ENCODE measurements around the gene ZNF296.

Gene ZNF296

GRCh38 chr19:45069056-45069455 lies 7.2 kb downstream of the ZNF296 start:
- Histone ChIP-seq H3K4me1 (ENCODE audit: control insufficient read depth, insufficient read depth, low read length) (no peaks in the 10 kb centered on the region), H3K27me3 (ENCODE audit: control insufficient read depth, insufficient read depth, low read length) (no peaks in the 10 kb centered on the region), H3K9me3 (ENCODE audit: control insufficient read depth, insufficient read depth, low read length) (no peaks in the 10 kb centered on the region), H3K36me3 (ENCODE audit: control insufficient read depth, insufficient read depth, low read length) (peaks cover 65% of the 10 kb centered on the region), H3K4me3 (ENCODE audit: low read depth, low read length) (no peak overlapping the region), H3K27ac (ENCODE audit: low read depth, low read length) (no peak overlapping the region), H3K9ac (ENCODE audit: low read depth, low read length) (no peak overlapping the region)

DNA sequence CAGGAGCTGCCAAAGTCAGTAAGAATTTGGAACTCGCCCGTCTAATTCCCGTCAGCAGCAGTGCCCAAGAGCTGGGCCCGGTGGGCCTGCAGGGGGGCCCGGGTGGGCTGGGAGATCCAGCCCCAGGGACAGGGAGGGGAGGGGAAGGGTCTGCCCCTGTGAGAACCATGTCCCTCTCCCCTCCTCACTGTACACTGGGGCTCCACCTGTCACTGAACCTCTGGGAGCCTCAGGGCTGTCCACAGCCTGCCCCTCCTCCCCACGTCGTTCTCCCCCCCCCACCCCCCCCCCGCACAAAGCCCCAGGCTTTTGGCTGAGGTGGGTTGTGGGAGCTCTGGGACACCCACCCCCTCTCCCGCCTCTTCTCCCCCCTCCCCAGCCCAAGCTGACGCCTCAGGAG lies 8.2 kb downstream of the ZNF296 start:
- H3K36me3 ChIP-seq (ENCODE audit: control insufficient read depth, insufficient read depth, low read length) = peaks cover 74% of the 10 kb centered on the region

GRCh38 chr19:45066921-45067661 lies 9.2 kb downstream of the ZNF296 start:
- peaks cover 74% of the 10 kb centered on the region for H3K36me3 ChIP-seq (ENCODE audit: control insufficient read depth, insufficient read depth, low read length)
- no peak overlapping the region for H3K9ac ChIP-seq (ENCODE audit: low read depth, low read length)
- no peak overlapping the region for H3K27ac ChIP-seq (ENCODE audit: low read depth, low read length)

More for the DNA sequence above, 8.2 kb downstream of the ZNF296 start:
- H3K9ac ChIP-seq (ENCODE audit: low read depth, low read length) = no peak overlapping the region
- H3K4me3 ChIP-seq (ENCODE audit: low read depth, low read length) = no peak overlapping the region
- H3K27me3 ChIP-seq (ENCODE audit: control insufficient read depth, insufficient read depth, low read length) = no peaks in the 10 kb centered on the region
- H3K9me3 ChIP-seq (ENCODE audit: control insufficient read depth, insufficient read depth, low read length) = no peaks in the 10 kb centered on the region
- no peaks in the 10 kb centered on the region for H3K4me1 ChIP-seq (ENCODE audit: control insufficient read depth, insufficient read depth, low read length)
- H3K27ac ChIP-seq (ENCODE audit: low read depth, low read length) = no peak overlapping the region

DNA sequence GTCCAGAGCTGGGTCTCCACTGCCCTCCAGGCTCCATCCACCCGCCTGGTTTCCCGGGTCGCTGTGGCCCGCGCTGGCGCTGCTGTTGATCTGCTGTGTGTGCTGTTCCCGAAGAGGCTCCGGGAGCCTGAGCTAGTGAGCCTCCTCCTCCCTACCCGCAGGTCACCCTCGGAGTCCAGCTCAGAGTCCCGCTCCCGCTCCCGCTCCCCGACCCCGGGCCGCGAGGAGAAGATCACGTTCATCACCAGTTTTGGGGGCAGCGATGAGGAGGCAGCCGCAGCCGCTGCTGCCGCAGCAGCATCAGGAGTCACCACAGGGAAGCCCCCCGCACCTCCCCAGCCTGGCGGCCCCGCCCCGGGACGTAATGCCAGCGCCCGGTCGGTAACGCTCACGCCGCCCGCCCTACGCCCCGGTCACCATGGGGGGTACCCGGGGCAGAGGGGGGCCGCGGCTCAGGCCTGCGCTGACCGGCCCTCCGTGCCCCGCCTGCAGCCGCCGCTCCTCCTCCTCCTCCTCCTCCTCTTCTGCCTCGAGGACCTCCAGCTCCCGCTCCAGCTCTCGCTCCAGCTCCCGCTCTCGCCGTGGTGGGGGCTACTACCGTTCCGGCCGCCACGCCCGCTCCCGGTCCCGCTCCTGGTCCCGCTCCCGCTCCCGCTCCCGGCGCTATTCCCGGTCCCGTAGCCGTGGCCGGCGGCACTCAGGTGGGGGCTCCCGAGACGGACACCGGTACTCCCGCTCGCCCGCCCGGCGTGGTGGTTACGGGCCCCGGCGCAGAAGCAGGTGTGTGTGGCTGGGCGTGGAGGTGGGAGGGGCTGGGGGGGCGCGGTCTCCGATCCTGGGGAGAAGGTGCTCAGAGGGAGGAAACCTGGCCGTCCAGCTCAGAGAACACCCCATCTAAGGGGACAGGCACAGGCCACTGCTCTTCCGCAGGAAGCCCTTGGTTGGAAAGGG lies 12.2 kb downstream of the ZNF296 start:
- no peaks in the 10 kb centered on the region for H3K27me3 ChIP-seq (ENCODE audit: control insufficient read depth, insufficient read depth, low read length)
- H3K9ac ChIP-seq (ENCODE audit: low read depth, low read length) = no peak overlapping the region; the same call in 1 of the 2 replicates
- peaks cover 73% of the 10 kb centered on the region for H3K36me3 ChIP-seq (ENCODE audit: control insufficient read depth, insufficient read depth, low read length)
- H3K4me3 ChIP-seq (ENCODE audit: low read depth, low read length) = no peak overlapping the region
- H3K9me3 ChIP-seq (ENCODE audit: control insufficient read depth, insufficient read depth, low read length) = no peaks in the 10 kb centered on the region
- peaks cover 2% of the 10 kb centered on the region; the same call in 1 of the 2 replicates for H3K4me1 ChIP-seq (ENCODE audit: control insufficient read depth, insufficient read depth, low read length)
- H3K27ac ChIP-seq (ENCODE audit: low read depth, low read length) = no peak overlapping the region

More at GRCh38 chr19:45066921-45067661, 9.2 kb downstream of the ZNF296 start:
- Histone ChIP-seq H3K4me3 (ENCODE audit: low read depth, low read length) (no peak overlapping the region), H3K9me3 (ENCODE audit: control insufficient read depth, insufficient read depth, low read length) (no peaks in the 10 kb centered on the region), H3K27me3 (ENCODE audit: control insufficient read depth, insufficient read depth, low read length) (no peaks in the 10 kb centered on the region), H3K4me1 (ENCODE audit: control insufficient read depth, insufficient read depth, low read length) (no peaks in the 10 kb centered on the region)

DNA sequence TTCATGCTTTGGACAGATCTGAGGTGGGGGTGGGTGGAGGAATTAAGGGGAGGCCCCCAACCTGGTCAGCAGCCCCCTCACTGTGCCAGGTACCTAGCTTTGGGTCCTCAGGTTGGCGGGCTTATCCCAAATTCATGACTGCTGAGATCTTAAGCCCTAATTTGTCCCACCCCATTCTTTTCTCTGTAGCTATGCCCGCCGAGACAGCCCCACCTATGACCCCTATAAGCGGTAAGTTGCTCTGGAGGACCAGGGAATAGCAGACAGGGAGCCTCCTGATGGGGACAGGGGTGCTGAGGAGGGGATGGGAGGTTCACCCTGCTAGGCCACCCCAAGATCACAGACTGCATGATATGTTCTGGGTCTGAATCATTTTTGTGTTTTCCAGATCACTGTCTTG lies 14.3 kb downstream of the ZNF296 start:
- Histone ChIP-seq H3K9me3 (ENCODE audit: control insufficient read depth, insufficient read depth, low read length) (no peaks in the 10 kb centered on the region), H3K4me1 (ENCODE audit: control insufficient read depth, insufficient read depth, low read length) (peaks cover 2% of the 10 kb centered on the region; the same call in 1 of the 2 replicates), H3K9ac (ENCODE audit: low read depth, low read length) (no peak overlapping the region), H3K4me3 (ENCODE audit: low read depth, low read length) (no peak overlapping the region), H3K27me3 (ENCODE audit: control insufficient read depth, insufficient read depth, low read length) (no peaks in the 10 kb centered on the region), H3K36me3 (ENCODE audit: control insufficient read depth, insufficient read depth, low read length) (peaks cover 85% of the 10 kb centered on the region), H3K27ac (ENCODE audit: low read depth, low read length) (no peak overlapping the region)

DNA sequence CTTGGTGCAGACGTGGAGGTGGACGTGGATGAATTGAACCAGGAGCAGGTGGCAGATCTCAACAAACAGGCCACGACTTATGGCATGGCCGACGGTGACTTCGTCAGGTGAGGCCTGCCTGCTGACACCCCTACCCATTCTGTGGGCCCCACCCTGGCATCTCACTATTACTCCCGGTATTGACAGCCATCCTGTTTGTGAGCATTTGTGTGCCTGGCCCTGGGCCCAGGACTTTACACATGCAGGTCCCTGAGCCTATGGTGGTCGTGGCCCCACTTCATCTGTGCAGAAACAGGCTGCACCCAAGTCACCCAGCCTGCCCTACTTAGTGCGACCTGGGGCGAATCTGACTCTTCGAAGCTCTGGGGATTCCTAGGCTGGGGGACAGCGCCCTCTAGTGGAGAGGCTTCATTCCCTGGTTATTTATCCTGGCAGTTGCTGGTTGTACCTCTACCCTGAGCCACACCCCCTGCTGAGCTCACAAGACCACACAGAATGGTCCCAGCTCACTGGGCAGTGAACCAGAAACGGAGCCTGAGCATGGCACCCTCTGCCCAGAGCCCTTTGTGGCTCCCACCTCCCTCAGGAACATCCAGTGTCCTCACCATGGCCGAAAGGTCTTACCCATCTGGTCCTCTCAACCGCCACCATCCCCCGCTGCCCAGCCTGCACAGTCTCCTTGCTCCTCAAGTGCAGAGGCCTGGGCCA lies 16.9 kb downstream of the ZNF296 start:
- Histone ChIP-seq H3K27ac (ENCODE audit: low read depth, low read length) (no peak overlapping the region), H3K4me3 (ENCODE audit: low read depth, low read length) (no peak overlapping the region), H3K9ac (ENCODE audit: low read depth, low read length) (no peak overlapping the region), H3K4me1 (ENCODE audit: control insufficient read depth, insufficient read depth, low read length) (peaks cover 2% of the 10 kb centered on the region; the same call in 1 of the 2 replicates), H3K27me3 (ENCODE audit: control insufficient read depth, insufficient read depth, low read length) (no peaks in the 10 kb centered on the region), H3K9me3 (ENCODE audit: control insufficient read depth, insufficient read depth, low read length) (no peaks in the 10 kb centered on the region), H3K36me3 (ENCODE audit: control insufficient read depth, insufficient read depth, low read length) (peaks cover 90% of the 10 kb centered on the region)

DNA sequence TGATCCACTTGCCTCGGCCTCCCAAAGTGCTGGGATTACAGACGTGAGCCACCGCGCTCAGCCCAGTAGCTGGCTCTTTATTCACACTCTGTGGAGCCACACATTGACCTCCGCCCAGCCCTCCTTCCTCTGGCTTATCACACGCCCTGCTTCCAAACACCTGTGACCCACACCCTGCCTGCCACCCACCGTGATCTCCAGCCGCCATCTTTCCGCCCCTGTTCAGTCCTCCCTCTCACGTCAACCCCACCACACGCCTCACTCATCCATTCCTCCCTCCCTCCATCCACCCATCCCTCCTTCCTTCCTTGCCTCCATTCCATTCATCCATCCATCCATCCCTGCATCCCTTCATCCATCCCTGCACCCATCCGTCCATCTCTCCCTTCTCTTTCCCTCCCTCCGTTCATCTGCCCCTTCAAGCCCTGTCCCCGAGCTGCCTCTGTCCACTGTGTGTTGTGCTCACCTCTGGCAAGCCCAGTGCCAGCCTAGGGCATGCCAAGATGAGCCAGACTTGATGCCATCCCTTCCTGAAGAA lies 17.6 kb downstream of the ZNF296 start:
- Histone ChIP-seq H3K4me1 (ENCODE audit: control insufficient read depth, insufficient read depth, low read length) (peaks cover 2% of the 10 kb centered on the region; the same call in 1 of the 2 replicates), H3K36me3 (ENCODE audit: control insufficient read depth, insufficient read depth, low read length) (peaks cover 90% of the 10 kb centered on the region), H3K4me3 (ENCODE audit: low read depth, low read length) (no peak overlapping the region), H3K27ac (ENCODE audit: low read depth, low read length) (no peak overlapping the region), H3K9ac (ENCODE audit: low read depth, low read length) (no peak overlapping the region), H3K27me3 (ENCODE audit: control insufficient read depth, insufficient read depth, low read length) (no peaks in the 10 kb centered on the region), H3K9me3 (ENCODE audit: control insufficient read depth, insufficient read depth, low read length) (no peaks in the 10 kb centered on the region)

DNA sequence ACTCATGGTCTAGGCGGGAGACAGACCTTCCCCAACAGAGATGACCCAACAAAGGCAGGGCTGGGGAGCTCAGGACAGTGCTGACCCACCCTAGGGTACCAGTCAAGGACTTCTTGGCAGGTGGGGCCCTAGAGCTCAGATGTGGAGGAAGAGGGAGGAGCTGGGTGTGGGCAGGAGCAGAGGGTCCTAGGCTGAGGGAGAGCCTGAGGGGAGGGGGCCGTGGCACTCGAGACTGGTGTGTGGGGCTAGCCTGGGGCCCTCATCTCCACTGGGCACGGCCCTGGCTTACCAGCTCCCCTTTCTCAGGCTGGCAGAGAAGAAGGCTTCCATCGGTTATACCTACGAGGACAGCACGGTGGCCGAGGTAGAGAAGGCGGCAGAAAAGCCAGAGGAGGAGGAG lies 18.8 kb downstream of the ZNF296 start:
- peaks cover 88% of the 10 kb centered on the region for H3K36me3 ChIP-seq (ENCODE audit: control insufficient read depth, insufficient read depth, low read length)
- H3K9ac ChIP-seq (ENCODE audit: low read depth, low read length) = no peak overlapping the region
- H3K4me1 ChIP-seq (ENCODE audit: control insufficient read depth, insufficient read depth, low read length) = peaks cover 2% of the 10 kb centered on the region; the same call in 1 of the 2 replicates
- no peaks in the 10 kb centered on the region for H3K27me3 ChIP-seq (ENCODE audit: control insufficient read depth, insufficient read depth, low read length)
- H3K4me3 ChIP-seq (ENCODE audit: low read depth, low read length) = no peak overlapping the region
- no peak overlapping the region for H3K27ac ChIP-seq (ENCODE audit: low read depth, low read length)
- H3K9me3 ChIP-seq (ENCODE audit: control insufficient read depth, insufficient read depth, low read length) = no peaks in the 10 kb centered on the region

DNA sequence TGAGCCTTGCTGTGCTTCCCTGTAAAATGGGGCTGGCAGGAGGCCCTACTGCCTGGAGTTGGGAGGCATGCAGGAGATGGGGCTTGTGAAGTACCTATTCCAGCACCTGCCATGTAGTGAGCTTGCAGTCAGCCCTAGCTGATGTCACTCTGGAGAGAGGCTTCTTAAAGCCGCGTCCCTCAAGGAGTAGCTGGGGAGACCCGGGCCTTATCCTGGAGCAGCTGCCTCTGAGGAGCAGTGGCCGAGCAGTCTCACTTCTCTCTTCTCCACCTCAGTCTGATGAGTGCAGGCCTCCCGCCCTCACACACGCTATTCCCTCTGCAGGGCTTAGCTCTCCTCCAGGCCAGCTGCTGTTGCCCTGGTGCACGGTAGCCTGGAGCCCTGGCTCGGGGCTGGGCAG lies 19.4 kb downstream of the ZNF296 start:
- Histone ChIP-seq H3K36me3 (ENCODE audit: control insufficient read depth, insufficient read depth, low read length) (peaks cover 89% of the 10 kb centered on the region), H3K4me1 (ENCODE audit: control insufficient read depth, insufficient read depth, low read length) (peaks cover 2% of the 10 kb centered on the region; the same call in 1 of the 2 replicates), H3K4me3 (ENCODE audit: low read depth, low read length) (no peak overlapping the region), H3K9me3 (ENCODE audit: control insufficient read depth, insufficient read depth, low read length) (no peaks in the 10 kb centered on the region), H3K27ac (ENCODE audit: low read depth, low read length) (no peak overlapping the region), H3K27me3 (ENCODE audit: control insufficient read depth, insufficient read depth, low read length) (no peaks in the 10 kb centered on the region), H3K9ac (ENCODE audit: low read depth, low read length) (no peak overlapping the region)

DNA sequence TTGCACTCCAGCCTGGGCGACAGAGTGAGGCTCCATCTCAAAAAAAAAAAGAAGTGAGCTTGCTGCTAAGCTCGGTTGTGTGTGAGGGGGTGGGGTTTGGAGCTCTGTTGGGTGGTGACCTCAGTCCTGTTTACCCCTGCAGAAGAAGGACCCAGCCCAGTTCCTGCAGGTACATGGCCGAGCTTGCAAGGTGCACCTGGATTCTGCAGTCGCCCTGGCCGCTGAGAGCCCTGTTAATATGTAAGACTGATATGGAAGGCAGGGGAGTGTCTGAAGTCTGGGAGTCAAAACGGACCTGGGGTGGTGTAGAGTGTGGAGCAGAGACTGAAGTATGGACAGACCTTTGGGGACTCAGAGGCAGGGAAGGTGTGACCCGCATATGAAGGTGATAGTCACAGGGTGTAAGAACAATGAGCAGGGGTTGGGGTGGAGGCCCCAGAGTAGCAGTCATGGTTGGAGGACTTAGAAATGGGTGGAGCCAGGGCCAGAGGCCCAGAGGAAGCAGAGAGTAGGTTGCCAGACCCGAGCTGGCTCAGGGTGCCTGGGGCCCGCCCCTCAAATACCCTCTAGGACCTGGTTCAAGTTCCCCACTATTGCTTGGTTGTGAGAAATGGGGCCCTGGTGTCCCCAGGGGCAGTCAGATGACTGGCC lies 24.2 kb downstream of the ZNF296 start:
- H3K9me3 ChIP-seq (ENCODE audit: control insufficient read depth, insufficient read depth, low read length) = no peaks in the 10 kb centered on the region
- no peak overlapping the region for H3K27ac ChIP-seq (ENCODE audit: low read depth, low read length)
- H3K27me3 ChIP-seq (ENCODE audit: control insufficient read depth, insufficient read depth, low read length) = no peaks in the 10 kb centered on the region
- H3K4me1 ChIP-seq (ENCODE audit: control insufficient read depth, insufficient read depth, low read length) = no peaks in the 10 kb centered on the region
- no peak overlapping the region for H3K9ac ChIP-seq (ENCODE audit: low read depth, low read length)
- H3K4me3 ChIP-seq (ENCODE audit: low read depth, low read length) = no peak overlapping the region
- peaks cover 47% of the 10 kb centered on the region for H3K36me3 ChIP-seq (ENCODE audit: control insufficient read depth, insufficient read depth, low read length)
